ENCODE measurements around the gene RIN3. TPM values are rescaled to one million over a fixed set of nuclear protein-coding genes. Genes with fewer than 3 reads are reported as not detected.

Gene RIN3
- total RNA-seq, 1 donor from 2014 or later, result 18.8 TPM

DNA sequence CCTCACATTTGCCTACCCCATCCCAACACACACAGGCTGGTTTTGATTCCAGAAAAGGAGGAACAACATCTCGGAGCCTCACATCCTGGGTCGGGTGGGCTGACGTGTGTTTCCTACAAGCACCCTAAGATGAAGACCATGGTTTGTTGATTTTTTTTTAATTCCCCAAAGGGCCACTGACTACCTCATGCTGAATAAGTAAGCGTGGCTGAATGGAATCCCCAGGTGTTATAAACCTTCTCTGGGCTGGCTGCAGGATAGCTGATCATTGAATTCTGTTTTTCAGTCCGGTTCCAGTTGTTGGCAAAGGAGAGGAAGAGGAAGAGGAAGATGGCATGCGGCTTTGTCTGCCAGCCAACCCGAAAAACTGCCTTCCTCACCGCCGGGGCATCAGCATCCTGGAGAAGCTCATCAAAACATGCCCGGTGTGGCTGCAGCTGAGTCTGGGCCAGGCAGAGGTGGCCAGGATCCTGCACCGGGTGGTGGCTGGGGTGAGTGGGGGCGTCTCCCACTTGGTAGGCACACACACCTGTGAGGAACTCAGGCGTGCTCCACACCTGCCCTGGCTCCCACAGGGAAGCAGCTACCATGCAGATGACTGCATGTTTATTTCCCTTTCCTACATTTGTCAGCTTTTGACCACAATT, 42.0 kb downstream of the RIN3 start:
- H3K4me3 Mint-ChIP-seq (ENCODE audit: unreplicated experiment), result no peak overlapping the region
- no peaks in the 10 kb centered on the region for H3K9me3 Mint-ChIP-seq (ENCODE audit: low read depth)
- H3K4me1 Mint-ChIP-seq (ENCODE audit: low read depth), result peaks cover 32% of the 10 kb centered on the region
- H3K27me3 Mint-ChIP-seq (ENCODE audit: low read depth), result no peaks in the 10 kb centered on the region
- H3K27ac Mint-ChIP-seq (ENCODE audit: unreplicated experiment), result no peak overlapping the region
- DNase-seq (ENCODE audit: low spot score), result no peak
- TF ChIP-seq, protein P1, sequence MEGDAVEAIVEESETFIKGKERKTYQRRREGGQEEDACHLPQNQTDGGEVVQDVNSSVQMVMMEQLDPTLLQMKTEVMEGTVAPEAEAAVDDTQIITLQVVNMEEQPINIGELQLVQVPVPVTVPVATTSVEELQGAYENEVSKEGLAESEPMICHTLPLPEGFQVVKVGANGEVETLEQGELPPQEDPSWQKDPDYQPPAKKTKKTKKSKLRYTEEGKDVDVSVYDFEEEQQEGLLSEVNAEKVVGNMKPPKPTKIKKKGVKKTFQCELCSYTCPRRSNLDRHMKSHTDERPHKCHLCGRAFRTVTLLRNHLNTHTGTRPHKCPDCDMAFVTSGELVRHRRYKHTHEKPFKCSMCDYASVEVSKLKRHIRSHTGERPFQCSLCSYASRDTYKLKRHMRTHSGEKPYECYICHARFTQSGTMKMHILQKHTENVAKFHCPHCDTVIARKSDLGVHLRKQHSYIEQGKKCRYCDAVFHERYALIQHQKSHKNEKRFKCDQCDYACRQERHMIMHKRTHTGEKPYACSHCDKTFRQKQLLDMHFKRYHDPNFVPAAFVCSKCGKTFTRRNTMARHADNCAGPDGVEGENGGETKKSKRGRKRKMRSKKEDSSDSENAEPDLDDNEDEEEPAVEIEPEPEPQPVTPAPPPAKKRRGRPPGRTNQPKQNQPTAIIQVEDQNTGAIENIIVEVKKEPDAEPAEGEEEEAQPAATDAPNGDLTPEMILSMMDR (IDR thresholded peaks at IDR 0.05), result no peak
- peaks cover 17% of the 10 kb centered on the region for H3K36me3 Mint-ChIP-seq (ENCODE audit: low read depth)

DNA sequence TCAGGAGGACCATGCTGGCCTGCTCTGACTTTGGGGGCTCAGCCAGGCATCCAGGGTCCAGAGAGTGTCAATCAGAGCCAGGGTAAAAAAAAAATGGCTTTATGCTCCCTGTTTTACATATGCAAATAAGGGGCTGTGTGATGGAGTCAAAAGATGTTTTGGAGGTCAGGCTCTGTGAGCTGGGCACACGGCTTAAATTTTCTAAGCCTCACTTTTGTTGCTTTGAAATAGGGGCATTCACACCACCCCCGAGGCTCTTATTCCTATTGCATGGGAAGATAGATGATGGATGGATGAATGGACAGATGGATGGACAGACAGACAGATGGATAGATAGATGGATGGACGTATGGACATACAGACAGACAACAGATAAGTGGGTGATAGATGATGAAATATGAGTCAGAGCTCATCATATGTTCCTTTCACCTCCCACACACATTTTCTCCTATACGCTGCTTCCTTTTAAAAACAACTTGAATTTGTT, 42.7 kb downstream of the RIN3 start:
- no peaks in the 10 kb centered on the region for H3K9me3 Mint-ChIP-seq (ENCODE audit: low read depth)
- no peak overlapping the region for H3K27ac Mint-ChIP-seq (ENCODE audit: unreplicated experiment)
- H3K36me3 Mint-ChIP-seq (ENCODE audit: low read depth), result peaks cover 17% of the 10 kb centered on the region
- DNase-seq (ENCODE audit: low spot score), result no peak
- TF ChIP-seq, protein P1 (IDR thresholded peaks at IDR 0.05), result no peak
- H3K4me3 Mint-ChIP-seq (ENCODE audit: unreplicated experiment), result no peak overlapping the region
- H3K27me3 Mint-ChIP-seq (ENCODE audit: low read depth), result no peaks in the 10 kb centered on the region
- H3K4me1 Mint-ChIP-seq (ENCODE audit: low read depth), result peaks cover 32% of the 10 kb centered on the region

DNA sequence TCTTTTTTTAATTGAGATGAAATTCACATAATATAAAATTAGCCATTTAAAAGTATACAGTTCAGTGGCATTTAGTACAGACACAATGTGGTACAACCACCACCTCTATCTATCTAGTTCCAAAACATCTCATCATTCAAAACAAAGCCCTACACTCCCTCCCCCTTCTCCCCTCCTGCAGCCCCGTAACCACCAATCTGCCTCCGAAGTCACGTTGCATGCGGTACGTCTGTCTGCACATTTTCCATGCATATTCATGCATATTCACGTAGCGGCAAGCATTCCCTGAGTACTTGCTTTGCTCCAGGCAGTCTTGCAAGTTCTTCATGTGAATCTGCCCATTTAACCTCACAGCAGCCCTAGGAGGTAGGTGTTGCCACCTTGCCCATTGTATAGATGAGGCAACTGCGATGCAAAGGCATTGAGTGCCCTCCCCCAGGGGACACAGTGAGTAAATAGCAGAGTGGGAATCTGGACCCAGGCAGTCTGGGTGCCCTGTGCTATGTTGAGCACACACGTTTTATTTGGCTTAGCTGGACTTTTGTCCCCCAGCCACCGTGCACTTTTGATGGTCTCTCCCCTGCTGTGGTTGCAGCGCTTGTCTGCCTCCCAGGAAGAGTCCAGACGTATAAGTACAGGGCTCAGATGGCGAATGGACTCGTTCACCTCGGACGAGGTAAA, 43.4 kb downstream of the RIN3 start:
- Mint-ChIP-seq H3K4me3 (ENCODE audit: unreplicated experiment) (no peak overlapping the region), H3K9me3 (ENCODE audit: low read depth) (no peaks in the 10 kb centered on the region), H3K36me3 (ENCODE audit: low read depth) (peaks cover 17% of the 10 kb centered on the region), H3K27me3 (ENCODE audit: low read depth) (no peaks in the 10 kb centered on the region), H3K4me1 (ENCODE audit: low read depth) (peaks cover 29% of the 10 kb centered on the region), H3K27ac (ENCODE audit: unreplicated experiment) (no peak overlapping the region)
- no peak for DNase-seq (ENCODE audit: low spot score)
- TF ChIP-seq, protein P1 (IDR thresholded peaks at IDR 0.05), result no peak

DNA sequence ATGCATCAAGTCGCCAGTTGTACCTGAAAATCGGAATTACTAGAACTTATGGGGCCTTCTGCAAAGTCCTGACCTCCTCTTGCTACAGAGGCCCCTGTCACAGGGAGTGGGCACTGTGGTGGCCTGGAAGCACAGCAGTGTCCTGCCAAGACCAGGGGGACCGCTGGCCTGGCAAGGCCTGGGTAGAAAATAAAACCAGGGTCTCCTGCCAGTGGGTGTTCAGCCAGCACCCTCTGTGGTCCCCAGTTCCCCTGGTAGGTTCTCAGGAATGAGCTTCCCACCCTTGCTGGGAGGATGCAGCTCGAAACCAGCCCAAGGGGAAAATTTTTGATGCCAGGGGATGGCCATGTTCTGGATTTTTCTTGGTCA, 43.9 kb downstream of the RIN3 start:
- TF ChIP-seq, protein P1 (IDR thresholded peaks at IDR 0.05), result no peak
- no peak for DNase-seq (ENCODE audit: low spot score)
- H3K9me3 Mint-ChIP-seq (ENCODE audit: low read depth), result no peaks in the 10 kb centered on the region
- H3K36me3 Mint-ChIP-seq (ENCODE audit: low read depth), result peaks cover 17% of the 10 kb centered on the region
- peaks cover 27% of the 10 kb centered on the region for H3K4me1 Mint-ChIP-seq (ENCODE audit: low read depth)
- H3K27ac Mint-ChIP-seq (ENCODE audit: unreplicated experiment), result no peak overlapping the region
- no peak overlapping the region for H3K4me3 Mint-ChIP-seq (ENCODE audit: unreplicated experiment)
- H3K27me3 Mint-ChIP-seq (ENCODE audit: low read depth), result no peaks in the 10 kb centered on the region

DNA sequence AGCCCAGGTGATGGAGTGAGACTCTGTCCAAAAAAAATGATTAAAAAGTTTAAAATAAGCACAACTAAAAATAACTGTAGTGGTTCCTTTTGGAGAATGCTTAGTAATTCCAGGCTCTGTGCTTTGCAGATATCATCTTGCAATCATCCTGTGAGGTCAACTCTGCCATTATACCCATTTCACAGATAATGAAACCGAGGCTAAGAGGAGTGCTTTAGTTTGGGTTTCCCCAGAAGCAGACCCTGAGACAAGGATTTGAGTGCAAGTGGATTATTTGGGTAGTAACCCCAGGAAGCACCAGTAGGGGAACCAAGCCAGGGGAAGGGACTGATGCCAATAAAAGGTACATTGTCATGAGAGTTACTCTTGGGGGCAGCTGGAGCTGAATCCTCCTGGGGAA, 44.7 kb downstream of the RIN3 start:
- Mint-ChIP-seq H3K36me3 (ENCODE audit: low read depth) (peaks cover 17% of the 10 kb centered on the region), H3K4me3 (ENCODE audit: unreplicated experiment) (no peak overlapping the region), H3K27ac (ENCODE audit: unreplicated experiment) (no peak overlapping the region), H3K4me1 (ENCODE audit: low read depth) (peaks cover 24% of the 10 kb centered on the region), H3K27me3 (ENCODE audit: low read depth) (no peaks in the 10 kb centered on the region), H3K9me3 (ENCODE audit: low read depth) (no peaks in the 10 kb centered on the region)
- no peak for DNase-seq (ENCODE audit: low spot score)
- TF ChIP-seq, protein P1 (IDR thresholded peaks at IDR 0.05), result no peak
